WI38 (cell line): ENCODE results near the gene LAMA3.

ENCODE experiments used
- H3K4me3 ChIP-seq: 2 replicates; pipeline ENCODE4 v1.5.1; 2011; ENCODE audit warnings: low read depth, mild to moderate bottlenecking, control low read depth, low read length
- CTCF ChIP-seq: IDR thresholded peaks from 2 replicates; pipeline ENCODE4 v1.5.1; 2012; ENCODE audit warnings: low read depth, mild to moderate bottlenecking, control low read depth, low read length

Gene LAMA3

GRCh38 chr18:23981369-23981980 lies 292.2 kb downstream of the LAMA3 start:
- no peak for TF ChIP-seq CTCF
- H3K4me3 ChIP-seq = no peak overlapping the region

GRCh38 chr18:23982155-23983079 lies 293.2 kb downstream of the LAMA3 start:
- no peak for TF ChIP-seq CTCF

GRCh38 chr18:23983112-23983511 lies 293.9 kb downstream of the LAMA3 start:
- TF ChIP-seq CTCF = no peak
- no peak overlapping the region for H3K4me3 ChIP-seq

More at GRCh38 chr18:23982155-23983079, 293.2 kb downstream of the LAMA3 start:
- H3K4me3 ChIP-seq = peak overlapping the region; percentile 44

GRCh38 chr18:23986600-23987359 lies 297.5 kb downstream of the LAMA3 start:
- no peak overlapping the region for H3K4me3 ChIP-seq
- TF ChIP-seq CTCF = no peak

- no peak overlapping the region for H3K4me3 ChIP-seq
- no peak for TF ChIP-seq CTCF
Measured at GRCh38 chr18:23990474-23991410, 301.5 kb downstream of the LAMA3 start.

GRCh38 chr18:23992089-23992940 lies 303.1 kb downstream of the LAMA3 start:
- H3K4me3 ChIP-seq = no peak overlapping the region
- TF ChIP-seq CTCF = no peak
